H1 (cell line): ENCODE measurements around the gene CLEC16A. TPM values are rescaled to one million over a fixed set of nuclear protein-coding genes. Genes with fewer than 3 reads are reported as not detected.

ENCODE experiments used
- BCL11A ChIP-seq, 2 experiments: IDR thresholded peaks; one replicate each; pipeline ENCODE4 v1.6.1; 2011; ENCODE audit warnings: low read depth in 2 of 2, low read length in 2 of 2, mild to moderate bottlenecking in 2 of 2
- GABPA ChIP-seq: IDR thresholded peaks from 2 replicates; pipeline ENCODE4 v1.6.1; 2011; ENCODE audit warnings: mild to moderate bottlenecking, low read length, moderate library complexity, borderline replicate concordance; ENCODE audit not compliant: insufficient read depth
- HDAC6 ChIP-seq: IDR thresholded peaks from one replicate; pipeline ENCODE4 v1.7.1; 2012; ENCODE audit warnings: low read depth, mild to moderate bottlenecking, inconsistent platforms, low read length, moderate library complexity
- JUND ChIP-seq: IDR thresholded peaks from 2 replicates; pipeline ENCODE4 v1.6.1; 2011; ENCODE audit warnings: mild to moderate bottlenecking, improper control_type of control experiment, low read length
- POLR2A ChIP-seq, 2 experiments: IDR thresholded peaks; 1 replicate in 1 of 2; 2 replicates in 1 of 2; pipeline ENCODE4 v1.6.1; 2011; ENCODE audit warnings: low read depth in 2 of 2, low read length in 2 of 2, mild to moderate bottlenecking in 2 of 2; ENCODE audit errors: control extremely low read depth in 1 of 2
- SAP30 ChIP-seq: fragments of 300-600 bp; sonication (generic); IDR thresholded peaks from 2 replicates; pipeline ENCODE4 v1.7.1; 2012; ENCODE audit warnings: low read length, moderate library complexity, mild to moderate bottlenecking, inconsistent platforms; ENCODE audit not compliant: insufficient read depth, insufficient replicate concordance
- TBP ChIP-seq: IDR thresholded peaks from 2 replicates; pipeline ENCODE4 v1.6.1; 2011; ENCODE audit warnings: low read depth, low read length, improper control_type of control experiment
- TCF12 ChIP-seq: IDR thresholded peaks from 2 replicates; pipeline ENCODE4 v1.6.1; 2011; ENCODE audit warnings: low read depth, mild to moderate bottlenecking, low read length
- ZNF274 ChIP-seq: IDR thresholded peaks from 2 replicates; pipeline ENCODE4 v1.7.0; 2012; ENCODE audit warnings: low read length, borderline replicate concordance; ENCODE audit errors: extremely low read depth
- polyA plus RNA-seq, 7 experiments: library from polyadenylated mRNA; depleted of rRNA in 3 of 7; stranded (reverse) in 5 of 7; unstranded in 2 of 7; fragments of >200 nt in 5 of 7; fragments of 200-250 nt in 2 of 7; gene quantifications; 1 replicate in 5 of 7; 2 replicates in 1 of 7; 4 replicates in 1 of 7; pipeline versions ENCODE4 v1.2.1 to v1.2.3, GENCODE V29; 2011 to 2013; ENCODE audit warnings: missing spikeins in 2 of 7, mixed read lengths in 2 of 7
- total RNA-seq: library from RNA; stranded (reverse); fragmentation: NEBNext Ultra II Directional; extraction: Animal tissue kit (Norgen Biotek cat#: 25700); gene quantifications from 2 replicates; pipeline ENCODE4 v1.2.1, GENCODE V29; 2021
- TF ChIP-seq, protein P1 (sequence below): fragments of 300-600 bp; sonication (generic); IDR thresholded peaks from 2 replicates; pipeline ENCODE4 v1.7.1; 2012; ENCODE audit warnings: low read length, moderate library complexity, mild to moderate bottlenecking, inconsistent platforms; ENCODE audit not compliant: insufficient replicate concordance
- TF ChIP-seq, protein P2 (sequence below): IDR thresholded peaks from 2 replicates; pipeline ENCODE4 v1.6.1; 2012; ENCODE audit warnings: low read length, inconsistent platforms

CLEC16A gene
- total and polyA plus RNA-seq, 2 of the 8 experiments (the other 6 are each of a cell fraction or from before 2014, with no cell fraction given) = 7.6 to 19.3 TPM

DNA sequence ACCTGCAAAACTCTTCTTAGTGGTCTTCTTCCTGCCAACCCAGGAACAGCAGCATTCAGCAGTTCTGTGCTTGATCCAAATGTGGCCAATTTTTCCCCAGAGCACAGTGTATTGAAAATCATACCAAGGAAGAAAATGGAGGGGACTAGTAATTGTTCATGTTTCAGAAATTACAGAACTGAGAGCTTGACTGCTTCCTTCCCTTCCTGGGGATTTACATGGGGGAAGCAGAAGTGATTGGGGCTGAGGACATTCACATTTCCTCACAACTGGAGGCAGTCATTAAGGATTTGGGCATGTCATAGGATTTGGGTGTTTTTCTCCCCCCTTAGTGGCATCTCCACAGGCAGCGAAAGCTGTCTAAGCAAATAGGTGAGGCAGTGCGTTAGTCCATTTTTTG is 47.6 kb upstream of the CLEC16A start (continued):
- TF ChIP-seq, protein P1, sequence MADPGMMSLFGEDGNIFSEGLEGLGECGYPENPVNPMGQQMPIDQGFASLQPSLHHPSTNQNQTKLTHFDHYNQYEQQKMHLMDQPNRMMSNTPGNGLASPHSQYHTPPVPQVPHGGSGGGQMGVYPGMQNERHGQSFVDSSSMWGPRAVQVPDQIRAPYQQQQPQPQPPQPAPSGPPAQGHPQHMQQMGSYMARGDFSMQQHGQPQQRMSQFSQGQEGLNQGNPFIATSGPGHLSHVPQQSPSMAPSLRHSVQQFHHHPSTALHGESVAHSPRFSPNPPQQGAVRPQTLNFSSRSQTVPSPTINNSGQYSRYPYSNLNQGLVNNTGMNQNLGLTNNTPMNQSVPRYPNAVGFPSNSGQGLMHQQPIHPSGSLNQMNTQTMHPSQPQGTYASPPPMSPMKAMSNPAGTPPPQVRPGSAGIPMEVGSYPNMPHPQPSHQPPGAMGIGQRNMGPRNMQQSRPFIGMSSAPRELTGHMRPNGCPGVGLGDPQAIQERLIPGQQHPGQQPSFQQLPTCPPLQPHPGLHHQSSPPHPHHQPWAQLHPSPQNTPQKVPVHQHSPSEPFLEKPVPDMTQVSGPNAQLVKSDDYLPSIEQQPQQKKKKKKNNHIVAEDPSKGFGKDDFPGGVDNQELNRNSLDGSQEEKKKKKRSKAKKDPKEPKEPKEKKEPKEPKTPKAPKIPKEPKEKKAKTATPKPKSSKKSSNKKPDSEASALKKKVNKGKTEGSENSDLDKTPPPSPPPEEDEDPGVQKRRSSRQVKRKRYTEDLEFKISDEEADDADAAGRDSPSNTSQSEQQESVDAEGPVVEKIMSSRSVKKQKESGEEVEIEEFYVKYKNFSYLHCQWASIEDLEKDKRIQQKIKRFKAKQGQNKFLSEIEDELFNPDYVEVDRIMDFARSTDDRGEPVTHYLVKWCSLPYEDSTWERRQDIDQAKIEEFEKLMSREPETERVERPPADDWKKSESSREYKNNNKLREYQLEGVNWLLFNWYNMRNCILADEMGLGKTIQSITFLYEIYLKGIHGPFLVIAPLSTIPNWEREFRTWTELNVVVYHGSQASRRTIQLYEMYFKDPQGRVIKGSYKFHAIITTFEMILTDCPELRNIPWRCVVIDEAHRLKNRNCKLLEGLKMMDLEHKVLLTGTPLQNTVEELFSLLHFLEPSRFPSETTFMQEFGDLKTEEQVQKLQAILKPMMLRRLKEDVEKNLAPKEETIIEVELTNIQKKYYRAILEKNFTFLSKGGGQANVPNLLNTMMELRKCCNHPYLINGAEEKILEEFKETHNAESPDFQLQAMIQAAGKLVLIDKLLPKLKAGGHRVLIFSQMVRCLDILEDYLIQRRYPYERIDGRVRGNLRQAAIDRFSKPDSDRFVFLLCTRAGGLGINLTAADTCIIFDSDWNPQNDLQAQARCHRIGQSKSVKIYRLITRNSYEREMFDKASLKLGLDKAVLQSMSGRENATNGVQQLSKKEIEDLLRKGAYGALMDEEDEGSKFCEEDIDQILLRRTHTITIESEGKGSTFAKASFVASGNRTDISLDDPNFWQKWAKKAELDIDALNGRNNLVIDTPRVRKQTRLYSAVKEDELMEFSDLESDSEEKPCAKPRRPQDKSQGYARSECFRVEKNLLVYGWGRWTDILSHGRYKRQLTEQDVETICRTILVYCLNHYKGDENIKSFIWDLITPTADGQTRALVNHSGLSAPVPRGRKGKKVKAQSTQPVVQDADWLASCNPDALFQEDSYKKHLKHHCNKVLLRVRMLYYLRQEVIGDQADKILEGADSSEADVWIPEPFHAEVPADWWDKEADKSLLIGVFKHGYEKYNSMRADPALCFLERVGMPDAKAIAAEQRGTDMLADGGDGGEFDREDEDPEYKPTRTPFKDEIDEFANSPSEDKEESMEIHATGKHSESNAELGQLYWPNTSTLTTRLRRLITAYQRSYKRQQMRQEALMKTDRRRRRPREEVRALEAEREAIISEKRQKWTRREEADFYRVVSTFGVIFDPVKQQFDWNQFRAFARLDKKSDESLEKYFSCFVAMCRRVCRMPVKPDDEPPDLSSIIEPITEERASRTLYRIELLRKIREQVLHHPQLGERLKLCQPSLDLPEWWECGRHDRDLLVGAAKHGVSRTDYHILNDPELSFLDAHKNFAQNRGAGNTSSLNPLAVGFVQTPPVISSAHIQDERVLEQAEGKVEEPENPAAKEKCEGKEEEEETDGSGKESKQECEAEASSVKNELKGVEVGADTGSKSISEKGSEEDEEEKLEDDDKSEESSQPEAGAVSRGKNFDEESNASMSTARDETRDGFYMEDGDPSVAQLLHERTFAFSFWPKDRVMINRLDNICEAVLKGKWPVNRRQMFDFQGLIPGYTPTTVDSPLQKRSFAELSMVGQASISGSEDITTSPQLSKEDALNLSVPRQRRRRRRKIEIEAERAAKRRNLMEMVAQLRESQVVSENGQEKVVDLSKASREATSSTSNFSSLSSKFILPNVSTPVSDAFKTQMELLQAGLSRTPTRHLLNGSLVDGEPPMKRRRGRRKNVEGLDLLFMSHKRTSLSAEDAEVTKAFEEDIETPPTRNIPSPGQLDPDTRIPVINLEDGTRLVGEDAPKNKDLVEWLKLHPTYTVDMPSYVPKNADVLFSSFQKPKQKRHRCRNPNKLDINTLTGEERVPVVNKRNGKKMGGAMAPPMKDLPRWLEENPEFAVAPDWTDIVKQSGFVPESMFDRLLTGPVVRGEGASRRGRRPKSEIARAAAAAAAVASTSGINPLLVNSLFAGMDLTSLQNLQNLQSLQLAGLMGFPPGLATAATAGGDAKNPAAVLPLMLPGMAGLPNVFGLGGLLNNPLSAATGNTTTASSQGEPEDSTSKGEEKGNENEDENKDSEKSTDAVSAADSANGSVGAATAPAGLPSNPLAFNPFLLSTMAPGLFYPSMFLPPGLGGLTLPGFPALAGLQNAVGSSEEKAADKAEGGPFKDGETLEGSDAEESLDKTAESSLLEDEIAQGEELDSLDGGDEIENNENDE = no peak
- TF ChIP-seq TBP (no peak), BCL11A (IDR thresholded peaks at IDR 0.05; ENCODE audit: low read depth in 2 of 2, low read length in 2 of 2) (no peak), HDAC6 (no peak), GABPA (no peak), ZNF274 (no peak), POLR2A (IDR thresholded peaks at IDR 0.05; ENCODE audit: control extremely low read depth in 1 of 2, low read depth in 2 of 2, low read length in 2 of 2) (no peak), JUND (no peak), SAP30 (no peak), TCF12 (no peak)
- TF ChIP-seq, protein P2, sequence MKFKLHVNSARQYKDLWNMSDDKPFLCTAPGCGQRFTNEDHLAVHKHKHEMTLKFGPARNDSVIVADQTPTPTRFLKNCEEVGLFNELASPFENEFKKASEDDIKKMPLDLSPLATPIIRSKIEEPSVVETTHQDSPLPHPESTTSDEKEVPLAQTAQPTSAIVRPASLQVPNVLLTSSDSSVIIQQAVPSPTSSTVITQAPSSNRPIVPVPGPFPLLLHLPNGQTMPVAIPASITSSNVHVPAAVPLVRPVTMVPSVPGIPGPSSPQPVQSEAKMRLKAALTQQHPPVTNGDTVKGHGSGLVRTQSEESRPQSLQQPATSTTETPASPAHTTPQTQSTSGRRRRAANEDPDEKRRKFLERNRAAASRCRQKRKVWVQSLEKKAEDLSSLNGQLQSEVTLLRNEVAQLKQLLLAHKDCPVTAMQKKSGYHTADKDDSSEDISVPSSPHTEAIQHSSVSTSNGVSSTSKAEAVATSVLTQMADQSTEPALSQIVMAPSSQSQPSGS = no peak
